NCI-H69 (cell line): ENCODE measurements around the gene KCNQ4.

Experiments
- DNase-seq: peaks from one replicate; lab custom pipeline; 2025; lab: John Stamatoyannopoulos, UW

Gene KCNQ4

GRCh38 chr1:40777224-40777970, 6.2 kb upstream of the KCNQ4 start:
- DNase-seq = no peak

GRCh38 chr1:40780678-40781607, 2.6 kb upstream of the KCNQ4 start:
- DNase-seq = peak; percentile 71

GRCh38 chr1:40781608-40781971, 2.0 kb upstream of the KCNQ4 start:
- no peak for DNase-seq

- peak; percentile 51 for DNase-seq
These were observed 1.1 kb upstream of the KCNQ4 start for GRCh38 chr1:40782371-40782956.

- DNase-seq = peak; percentile 39
These were observed 669 bp downstream of the KCNQ4 start for GRCh38 chr1:40784141-40784770.

GRCh38 chr1:40784771-40785151, 1.2 kb downstream of the KCNQ4 start:
- no peak for DNase-seq

GRCh38 chr1:40785446-40785845, 1.9 kb downstream of the KCNQ4 start:
- no peak for DNase-seq

GRCh38 chr1:40786171-40786994, 2.8 kb downstream of the KCNQ4 start:
- no peak for DNase-seq

GRCh38 chr1:40786995-40787705, 3.6 kb downstream of the KCNQ4 start:
- DNase-seq = no peak

GRCh38 chr1:40787737-40788560, 4.4 kb downstream of the KCNQ4 start:
- DNase-seq = no peak

GRCh38 chr1:40788561-40789341, 5.2 kb downstream of the KCNQ4 start:
- no peak for DNase-seq

- DNase-seq = no peak
These were observed 5.7 kb downstream of the KCNQ4 start for GRCh38 chr1:40789342-40789598.

GRCh38 chr1:40789661-40790430, 6.3 kb downstream of the KCNQ4 start:
- DNase-seq = no peak

- DNase-seq = no peak
These were observed 8.4 kb downstream of the KCNQ4 start for GRCh38 chr1:40792036-40792435.

GRCh38 chr1:40793617-40794016, 10.0 kb downstream of the KCNQ4 start:
- no peak for DNase-seq

- DNase-seq = no peak
These were observed 10.5 kb downstream of the KCNQ4 start for GRCh38 chr1:40794048-40794447.

- DNase-seq = no peak
These were observed 11.6 kb downstream of the KCNQ4 start for GRCh38 chr1:40794974-40795715.
